Neuronal stem cell (in vitro differentiated cells): Measurements from ENCODE around the gene CINP.
"Not testable (repeated sequence)": the region's sequence is repeated elsewhere in the genome, so short reads cannot be mapped to it uniquely, and the experiment has no call there.

Experiments
- DNase-seq: peaks from one replicate; pipeline ENCODE4 v3.0.0-alpha.2; 2013; ENCODE audit warnings: low spot score
- H2AFZ ChIP-seq: one replicate; pipeline ENCODE4 v1.6.1; 2013; ENCODE audit warnings: mild to moderate bottlenecking, low read length, inconsistent platforms
- H2AK5ac ChIP-seq: 2 replicates; pipeline ENCODE4 v1.6.1; 2013; ENCODE audit warnings: low read depth, mild to moderate bottlenecking, inconsistent platforms, low read length, moderate library complexity, mixed read lengths
- H2BK120ac ChIP-seq: 2 replicates; pipeline ENCODE4 v1.6.1; 2013; ENCODE audit warnings: low read depth, mild to moderate bottlenecking, inconsistent platforms, low read length, moderate library complexity, mixed read lengths
- H2BK12ac ChIP-seq: one replicate; pipeline ENCODE4 v1.6.1; 2013; ENCODE audit warnings: low read length, inconsistent platforms
- H2BK15ac ChIP-seq: 2 replicates; pipeline ENCODE4 v1.6.1; 2013; ENCODE audit warnings: mild to moderate bottlenecking, low read length, inconsistent platforms, mixed read lengths
- H2BK5ac ChIP-seq: one replicate; pipeline ENCODE4 v1.6.1; 2013; ENCODE audit warnings: inconsistent platforms, mild to moderate bottlenecking, low read length, moderate library complexity
- H3K14ac ChIP-seq: one replicate; pipeline ENCODE4 v1.6.1; 2013; ENCODE audit warnings: low read length, inconsistent platforms
- H3K18ac ChIP-seq: 2 replicates; pipeline ENCODE4 v1.6.1; 2013; ENCODE audit warnings: low read length, inconsistent platforms
- H3K23ac ChIP-seq: 2 replicates; pipeline ENCODE4 v1.6.1; 2013; ENCODE audit warnings: low read depth, mild to moderate bottlenecking, mixed read lengths, low read length, inconsistent platforms; ENCODE audit not compliant: poor library complexity
- H3K27ac ChIP-seq: replicated peaks from 3 replicates; pipeline ENCODE4 v1.5.1; 2013; ENCODE audit warnings: low read length, inconsistent platforms
- H3K27me3 ChIP-seq, 3 experiments: 2 replicates each; pipeline ENCODE4 v1.6.1; 2013; ENCODE audit warnings: low read length in 3 of 3, mild to moderate bottlenecking in 2 of 3, inconsistent platforms in 1 of 3, low read depth in 1 of 3, mixed read lengths in 1 of 3, moderate library complexity in 1 of 3; ENCODE audit not compliant: control insufficient read depth in 3 of 3, insufficient read depth in 3 of 3
- H3K36me3 ChIP-seq, 2 donors: replicated peaks in 1 of 2; 2 replicates each; pipeline ENCODE4 v1.6.1; 2013; ENCODE audit warnings: low read length in 2 of 2; ENCODE audit not compliant: control insufficient read depth in 2 of 2, insufficient read depth in 2 of 2
- H3K4ac ChIP-seq: 2 replicates; pipeline ENCODE4 v1.6.1; 2013; ENCODE audit warnings: inconsistent platforms, mild to moderate bottlenecking, low read length, moderate library complexity
- H3K4me1 ChIP-seq, 2 donors: 1 replicate in 1 of 2; 2 replicates in 1 of 2; pipeline ENCODE4 v1.6.1; 2013; ENCODE audit warnings: low read length in 2 of 2, low read depth in 1 of 2; ENCODE audit not compliant: control insufficient read depth in 2 of 2, insufficient read depth in 1 of 2
- H3K4me2 ChIP-seq: one replicate; pipeline ENCODE4 v1.6.1; 2013; ENCODE audit warnings: mild to moderate bottlenecking, low read length, inconsistent platforms; ENCODE audit not compliant: insufficient read depth, poor library complexity, severe bottlenecking
- H3K4me3 ChIP-seq, 2 donors: 2 replicates each; pipeline ENCODE4 v1.5.1; 2013; ENCODE audit warnings: low read length in 2 of 2, mild to moderate bottlenecking in 2 of 2, inconsistent platforms in 1 of 2, moderate library complexity in 1 of 2
- H3K79me1 ChIP-seq: one replicate; pipeline ENCODE4 v1.6.1; 2013; ENCODE audit warnings: low read depth, mild to moderate bottlenecking, inconsistent platforms, low read length, moderate library complexity
- H3K9ac ChIP-seq: one replicate; pipeline ENCODE4 v1.6.1; 2013; ENCODE audit warnings: mild to moderate bottlenecking, low read depth, low read length, inconsistent platforms; ENCODE audit not compliant: poor library complexity
- H3K9me3 ChIP-seq, 2 donors: replicated peaks in 1 of 2; 2 replicates each; pipeline versions ENCODE3 to v1.6.1; 2013; ENCODE audit warnings: low read length in 2 of 2, mild to moderate bottlenecking in 2 of 2, inconsistent platforms in 1 of 2, low read depth in 1 of 2, mixed read lengths in 1 of 2, moderate library complexity in 1 of 2; ENCODE audit not compliant: control insufficient read depth in 2 of 2, insufficient read depth in 1 of 2
- H4K8ac ChIP-seq: one replicate; pipeline ENCODE4 v1.6.1; 2013; ENCODE audit warnings: low read depth, mild to moderate bottlenecking, inconsistent platforms, low read length, moderate library complexity
- H4K91ac ChIP-seq: one replicate; pipeline ENCODE4 v1.6.1; 2013; ENCODE audit warnings: low read length, low read depth, mild to moderate bottlenecking, inconsistent platforms; ENCODE audit not compliant: poor library complexity
- WGBS, 2 donors: extraction: QIAGEN DNeasy Blood & Tissue Kit; methylation state at CpG; one replicate each; pipeline ENCODE4 v1.1.7; 2013; ENCODE audit warnings: missing lambda C conversion rate in 2 of 2, mixed read lengths in 1 of 2; ENCODE audit not compliant: insufficient read length in 2 of 2, insufficient replicate concordance in 1 of 2; ENCODE audit errors: extremely low coverage in 2 of 2; 5-methylcytosine and 5-hydroxymethylcytosine counted together

CINP gene

DNA sequence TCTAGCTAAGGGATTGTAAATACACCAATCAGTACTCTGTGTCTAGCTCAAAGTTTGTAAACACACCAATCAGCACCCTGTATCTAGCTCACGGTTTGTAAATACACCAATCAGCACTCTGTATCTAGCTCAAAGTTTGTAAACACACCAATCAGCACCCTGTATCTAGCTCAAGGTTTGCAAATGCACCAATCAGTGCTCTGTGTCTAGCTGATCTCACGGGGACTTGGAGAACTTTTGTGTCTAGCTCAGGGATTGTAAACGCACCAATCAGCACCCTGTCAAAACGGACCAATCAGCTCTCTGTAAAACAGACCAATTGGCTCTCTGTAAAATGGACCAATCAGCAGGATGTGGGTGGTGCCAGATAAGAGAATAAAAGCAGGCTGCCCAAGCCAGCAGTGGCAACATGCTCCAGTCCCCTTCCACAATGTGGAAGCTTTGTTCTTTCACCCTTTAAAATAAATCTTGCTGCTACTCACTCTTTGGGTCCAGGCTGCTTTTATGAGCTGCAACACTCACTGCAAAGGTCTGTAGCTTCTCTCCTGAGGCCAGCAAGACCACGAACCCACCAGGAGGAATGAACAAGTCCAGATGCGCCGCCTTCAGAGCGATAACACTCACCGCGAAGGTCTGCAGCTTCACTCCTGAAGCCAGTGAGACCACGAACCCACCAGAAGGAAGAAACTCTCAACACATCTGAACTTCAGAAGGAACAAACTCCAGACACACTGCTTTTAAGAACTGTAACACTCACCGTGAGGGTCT lies 64.2 kb downstream of the CINP start:
- H2AK5ac ChIP-seq, H2BK120ac ChIP-seq, H3K4me3 ChIP-seq, H3K23ac ChIP-seq, H3K36me3 ChIP-seq, H3K4me2 ChIP-seq, H2BK12ac ChIP-seq, H3K9me3 ChIP-seq, H3K9ac ChIP-seq, H3K4me1 ChIP-seq, H4K8ac ChIP-seq, H3K27me3 ChIP-seq, H2BK15ac ChIP-seq, H4K91ac ChIP-seq, H3K18ac ChIP-seq, H3K79me1 ChIP-seq, H2BK5ac ChIP-seq, H2AFZ ChIP-seq, H3K4ac ChIP-seq, DNase-seq, H3K14ac ChIP-seq, H3K27ac ChIP-seq: not testable (repeated sequence)
- no CpG with 5 or more reads among the region's 12 CpGs for WGBS, 2 donors
